ENCODE data around the gene PRR5L.

PRR5L gene

GRCh38 chr11:36371181-36371580 is 75.1 kb downstream of the PRR5L start:
- Histone ChIP-seq H3K27ac (no peak overlapping the region), H3K27me3 (ENCODE audit: control insufficient read depth, insufficient read depth, low read length) (no peaks in the 10 kb centered on the region), H3K4me1 (no peaks in the 10 kb centered on the region), H3K9me3 (ENCODE audit: control insufficient read depth, low read length) (no peaks in the 10 kb centered on the region), H2AFZ (no peak overlapping the region), H3K36me3 (ENCODE audit: control insufficient read depth, insufficient read depth, low read length) (no peaks in the 10 kb centered on the region), H3K4me3 (ENCODE audit: low read depth, low read length) (no peak overlapping the region), H3K9ac (no peak overlapping the region), H3K4me2 (ENCODE audit: low read length) (no peak overlapping the region), H3K79me2 (no peaks in the 10 kb centered on the region)
- TF ChIP-seq CTCF (IDR thresholded peaks at IDR 0.05) = no peak

- Histone ChIP-seq H3K27ac (no peak overlapping the region), H3K9me3 (ENCODE audit: control insufficient read depth, low read length) (no peaks in the 10 kb centered on the region), H3K27me3 (ENCODE audit: control insufficient read depth, insufficient read depth, low read length) (no peaks in the 10 kb centered on the region), H2AFZ (no peak overlapping the region), H3K36me3 (ENCODE audit: control insufficient read depth, insufficient read depth, low read length) (no peaks in the 10 kb centered on the region), H3K4me2 (ENCODE audit: low read length) (no peak overlapping the region), H3K4me3 (ENCODE audit: low read depth, low read length) (no peak overlapping the region), H3K79me2 (no peaks in the 10 kb centered on the region), H3K4me1 (no peaks in the 10 kb centered on the region), H3K9ac (no peak overlapping the region)
- no peak for TF ChIP-seq CTCF (IDR thresholded peaks at IDR 0.05)
Measured at GRCh38 chr11:36371590-36371989, 75.5 kb downstream of the PRR5L start.

GRCh38 chr11:36372101-36372771 is 76.1 kb downstream of the PRR5L start:
- no peak overlapping the region for H3K9ac ChIP-seq
- no peak overlapping the region for H3K4me3 ChIP-seq (ENCODE audit: low read depth, low read length)
- H2AFZ ChIP-seq = no peak overlapping the region
- no peak overlapping the region for H3K4me2 ChIP-seq (ENCODE audit: low read length)
- no peaks in the 10 kb centered on the region for H3K4me1 ChIP-seq
- H3K9me3 ChIP-seq (ENCODE audit: control insufficient read depth, low read length) = no peaks in the 10 kb centered on the region
- no peak for TF ChIP-seq CTCF (IDR thresholded peaks at IDR 0.05)
- H3K36me3 ChIP-seq (ENCODE audit: control insufficient read depth, insufficient read depth, low read length) = no peaks in the 10 kb centered on the region
- H3K27me3 ChIP-seq (ENCODE audit: control insufficient read depth, insufficient read depth, low read length) = no peaks in the 10 kb centered on the region
- H3K79me2 ChIP-seq = no peaks in the 10 kb centered on the region
- no peak overlapping the region for H3K27ac ChIP-seq

- H2AFZ ChIP-seq = no peak overlapping the region
- H3K79me2 ChIP-seq = no peaks in the 10 kb centered on the region
- TF ChIP-seq CTCF (IDR thresholded peaks at IDR 0.05) = no peak
- H3K9ac ChIP-seq = no peak overlapping the region
- no peak overlapping the region for H3K4me2 ChIP-seq (ENCODE audit: low read length)
- no peak overlapping the region for H3K4me3 ChIP-seq (ENCODE audit: low read depth, low read length)
- no peaks in the 10 kb centered on the region for H3K9me3 ChIP-seq (ENCODE audit: control insufficient read depth, low read length)
- no peaks in the 10 kb centered on the region for H3K36me3 ChIP-seq (ENCODE audit: control insufficient read depth, insufficient read depth, low read length)
- H3K4me1 ChIP-seq = no peaks in the 10 kb centered on the region
- H3K27me3 ChIP-seq (ENCODE audit: control insufficient read depth, insufficient read depth, low read length) = no peaks in the 10 kb centered on the region
- no peak overlapping the region for H3K27ac ChIP-seq
Measured at GRCh38 chr11:36373016-36374010, 77.2 kb downstream of the PRR5L start.
